Epithelial cell of proximal tubule (primary cell): Measurements from ENCODE around the gene SEMA3A. TPM values are rescaled to one million over a fixed set of nuclear protein-coding genes. Genes with fewer than 3 reads are reported as not detected.

Experiments used
- DNase-seq: peaks from one replicate; pipeline ENCODE4 v3.0.0-alpha.2; 2011; ENCODE audit warnings: low read depth
- H3K4me3 ChIP-seq: 2 replicates; pipeline ENCODE4 v1.5.1; 2011; ENCODE audit warnings: low read depth, mild to moderate bottlenecking, low read length
- total RNA-seq: library from RNA; depleted of rRNA; stranded (reverse); fragments of >200 nt; gene quantifications from 2 replicates; pipeline ENCODE4 v1.2.3, GENCODE V29; 2015
- TF ChIP-seq, protein P1 (sequence below): conservative IDR thresholded peaks from 2 replicates; pipeline ENCODE4 v1.5.1; 2012; ENCODE audit warnings: low read depth, mild to moderate bottlenecking, low read length

Gene SEMA3A
- total RNA-seq, 1 donor from 2014 or later = 13.7 TPM

GRCh38 chr7:84013616-84014240 lies 180.9 kb downstream of the SEMA3A start:
- no peak overlapping the region for H3K4me3 ChIP-seq
- TF ChIP-seq, protein P1, sequence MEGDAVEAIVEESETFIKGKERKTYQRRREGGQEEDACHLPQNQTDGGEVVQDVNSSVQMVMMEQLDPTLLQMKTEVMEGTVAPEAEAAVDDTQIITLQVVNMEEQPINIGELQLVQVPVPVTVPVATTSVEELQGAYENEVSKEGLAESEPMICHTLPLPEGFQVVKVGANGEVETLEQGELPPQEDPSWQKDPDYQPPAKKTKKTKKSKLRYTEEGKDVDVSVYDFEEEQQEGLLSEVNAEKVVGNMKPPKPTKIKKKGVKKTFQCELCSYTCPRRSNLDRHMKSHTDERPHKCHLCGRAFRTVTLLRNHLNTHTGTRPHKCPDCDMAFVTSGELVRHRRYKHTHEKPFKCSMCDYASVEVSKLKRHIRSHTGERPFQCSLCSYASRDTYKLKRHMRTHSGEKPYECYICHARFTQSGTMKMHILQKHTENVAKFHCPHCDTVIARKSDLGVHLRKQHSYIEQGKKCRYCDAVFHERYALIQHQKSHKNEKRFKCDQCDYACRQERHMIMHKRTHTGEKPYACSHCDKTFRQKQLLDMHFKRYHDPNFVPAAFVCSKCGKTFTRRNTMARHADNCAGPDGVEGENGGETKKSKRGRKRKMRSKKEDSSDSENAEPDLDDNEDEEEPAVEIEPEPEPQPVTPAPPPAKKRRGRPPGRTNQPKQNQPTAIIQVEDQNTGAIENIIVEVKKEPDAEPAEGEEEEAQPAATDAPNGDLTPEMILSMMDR = no peak
- DNase-seq = no peak

GRCh38 chr7:84009782-84010181 lies 184.8 kb downstream of the SEMA3A start:
- TF ChIP-seq, protein P1 = no peak
- no peak for DNase-seq
- no peak overlapping the region for H3K4me3 ChIP-seq

DNA sequence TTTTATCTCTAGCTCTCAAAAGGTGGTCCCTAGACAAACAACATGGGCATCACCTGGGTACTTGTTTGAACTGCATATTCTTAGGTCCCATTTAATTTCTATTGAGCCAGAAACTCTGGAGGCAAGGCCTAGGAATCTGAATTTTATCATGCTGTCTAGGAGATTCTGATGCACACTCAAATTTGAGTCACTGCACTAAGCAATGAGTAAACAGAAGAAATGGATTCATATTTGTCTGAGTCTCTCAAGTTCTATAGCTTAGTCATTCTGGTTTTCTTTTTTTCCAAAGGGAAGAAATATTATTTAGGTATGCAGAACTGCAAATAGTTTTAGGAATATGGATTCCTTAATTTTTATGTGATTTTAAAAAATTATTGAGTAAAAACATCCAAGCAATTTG lies 185.5 kb downstream of the SEMA3A start:
- no peak for DNase-seq
- no peak overlapping the region for H3K4me3 ChIP-seq
- TF ChIP-seq, protein P1 = no peak

GRCh38 chr7:84003191-84003590 lies 191.4 kb downstream of the SEMA3A start:
- DNase-seq = no peak
- TF ChIP-seq, protein P1 = no peak
- H3K4me3 ChIP-seq = no peak overlapping the region

DNA sequence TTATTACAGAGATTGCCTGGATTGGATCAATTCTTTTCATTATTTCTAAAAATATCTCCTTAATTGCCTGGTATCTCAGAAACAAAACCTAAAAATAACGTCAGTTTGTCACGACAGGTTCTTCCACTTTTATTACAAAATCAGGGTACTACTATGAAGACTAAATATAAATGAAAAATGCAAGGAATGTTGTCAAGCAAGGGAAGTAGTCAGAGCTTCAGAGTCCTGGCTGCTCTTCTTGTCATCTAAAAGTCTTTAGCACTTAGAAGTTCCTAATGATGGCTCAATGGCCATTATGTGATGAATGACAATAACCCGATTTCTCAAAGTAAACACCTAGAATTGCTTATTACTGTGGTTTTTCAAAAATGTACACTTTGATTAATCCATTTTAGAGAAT lies 192.2 kb downstream of the SEMA3A start:
- TF ChIP-seq, protein P1 = no peak
- no peak overlapping the region for H3K4me3 ChIP-seq
- DNase-seq = no peak

DNA sequence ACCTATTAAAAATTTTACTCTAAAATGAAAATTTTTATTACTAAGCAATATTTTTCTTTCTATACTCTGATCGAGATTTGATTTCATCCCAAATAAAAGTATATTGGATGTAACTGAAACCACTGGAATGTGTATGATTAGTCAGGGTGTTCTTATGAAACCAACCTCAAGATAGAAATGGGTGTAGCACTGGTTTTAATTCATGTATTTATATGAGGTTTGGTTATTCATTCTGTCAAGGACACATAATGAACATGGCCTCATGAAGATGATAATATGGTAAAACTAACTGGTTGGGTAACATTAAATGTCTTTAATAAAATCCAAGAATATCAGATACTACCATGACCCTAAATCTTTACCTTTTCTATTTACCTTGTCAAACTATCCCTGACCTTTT lies 197.7 kb downstream of the SEMA3A start:
- TF ChIP-seq, protein P1 = no peak
- no peak for DNase-seq
- H3K4me3 ChIP-seq = no peak overlapping the region

- H3K4me3 ChIP-seq = no peak overlapping the region
- TF ChIP-seq, protein P1 = no peak
- DNase-seq = no peak
These were observed 206.8 kb downstream of the SEMA3A start for GRCh38 chr7:83987764-83988163.
